Inferior parietal cortex (tissue), 1 donor: ENCODE data around the gene KLHDC1.
"Not testable (repeated sequence)": the region's sequence is repeated elsewhere in the genome, so short reads cannot be mapped to it uniquely, and the experiment has no call there.

ENCODE experiments used
- DNase-seq: peaks from one replicate; pipeline ENCODE4 v3.0.0-alpha.2; 2016; ENCODE audit errors: extremely low spot score

The KLHDC1 gene, protein sequence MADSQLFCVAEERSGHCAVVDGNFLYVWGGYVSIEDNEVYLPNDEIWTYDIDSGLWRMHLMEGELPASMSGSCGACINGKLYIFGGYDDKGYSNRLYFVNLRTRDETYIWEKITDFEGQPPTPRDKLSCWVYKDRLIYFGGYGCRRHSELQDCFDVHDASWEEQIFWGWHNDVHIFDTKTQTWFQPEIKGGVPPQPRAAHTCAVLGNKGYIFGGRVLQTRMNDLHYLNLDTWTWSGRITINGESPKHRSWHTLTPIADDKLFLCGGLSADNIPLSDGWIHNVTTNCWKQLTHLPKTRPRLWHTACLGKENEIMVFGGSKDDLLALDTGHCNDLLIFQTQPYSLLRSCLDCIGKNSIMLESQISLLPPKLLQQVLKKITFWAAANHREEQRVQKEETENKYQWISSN

DNA sequence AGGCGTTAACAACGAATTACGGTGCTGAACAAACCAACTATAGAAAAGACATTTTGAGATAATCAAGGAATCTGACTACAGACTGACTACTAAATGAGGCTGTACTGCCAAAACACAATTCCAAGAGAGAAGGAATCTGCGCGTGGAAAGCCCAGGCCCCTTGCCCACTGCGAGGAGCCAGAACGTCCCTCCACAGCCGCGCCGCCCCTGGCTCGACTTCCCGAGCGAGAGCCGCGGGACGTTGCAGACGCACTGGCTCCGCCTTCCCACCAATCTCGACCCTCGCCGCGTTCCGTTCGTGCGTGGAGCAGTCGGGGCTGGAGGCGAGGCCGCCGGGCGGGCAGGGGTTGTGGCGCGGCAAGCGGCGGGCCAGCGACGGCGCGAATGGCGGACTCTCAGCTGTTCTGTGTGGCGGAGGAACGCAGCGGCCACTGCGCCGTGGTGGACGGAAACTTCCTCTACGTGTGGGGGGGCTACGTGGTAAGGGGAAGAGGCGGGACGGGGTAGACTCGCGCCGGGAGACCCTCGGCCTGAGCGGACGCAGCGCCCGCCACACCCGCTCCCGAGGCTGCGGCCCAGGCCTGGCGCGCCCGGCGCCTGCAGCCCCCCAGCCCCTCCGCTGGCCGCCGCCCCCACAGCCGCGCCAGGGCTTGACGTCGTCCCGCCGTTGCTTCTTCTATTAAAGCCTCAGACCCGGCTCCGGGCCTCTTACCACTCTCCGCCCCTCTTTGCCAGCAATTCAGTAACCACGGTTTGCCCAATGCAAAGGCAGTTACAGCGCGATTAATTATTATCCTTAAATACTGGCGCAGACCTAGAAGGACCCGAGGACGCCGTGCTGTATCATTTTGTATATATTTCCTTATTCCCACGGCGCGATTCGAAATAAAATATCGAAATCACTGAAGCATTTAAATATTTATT lies at the start of gene KLHDC1:
TSS of gene KLHDC1 (plus strand) at position 310 of the 924 bp plus-strand sequence. CDS start at position 385, 75 bp downstream.
- peak; percentile 80 for DNase-seq

DNA sequence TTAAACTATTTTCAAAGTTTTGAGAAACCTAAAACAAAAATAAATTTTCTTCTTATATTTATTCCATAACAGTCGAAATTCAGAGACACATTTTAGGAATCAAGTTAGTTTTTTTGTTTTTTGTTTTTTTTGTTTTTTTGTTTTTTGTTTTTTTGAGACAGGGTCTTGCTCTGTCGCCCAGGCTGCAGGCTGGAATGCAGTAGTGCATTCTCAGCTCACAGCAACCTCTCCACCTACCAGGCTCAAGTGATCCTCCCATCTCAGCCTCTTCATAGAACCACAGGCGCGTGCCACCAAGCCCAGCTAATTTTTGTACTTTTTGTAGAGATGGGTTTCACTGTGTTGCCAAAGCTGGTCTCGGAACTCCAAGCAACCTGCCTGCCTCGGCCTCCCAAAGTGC lies 39.4 kb upstream of the KLHDC1 start:
- no peak for DNase-seq

DNA sequence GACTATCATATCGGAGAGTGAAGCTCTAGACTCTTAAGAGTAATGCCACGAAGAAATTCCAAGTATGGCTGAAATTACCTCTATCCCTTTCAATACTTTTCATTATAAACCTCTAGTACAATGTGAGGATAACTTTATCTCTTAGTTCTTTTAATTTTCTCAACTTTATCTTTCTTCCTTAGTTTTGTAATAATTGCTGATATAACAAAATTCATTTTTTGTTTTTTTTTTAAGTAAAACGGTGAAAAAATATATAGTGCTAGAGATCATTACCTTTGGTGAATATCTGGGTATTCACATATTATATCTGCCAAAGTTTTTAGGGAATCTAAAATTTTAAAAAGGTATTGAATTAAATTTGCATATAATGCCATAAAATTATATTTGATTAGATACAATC lies 38.4 kb upstream of the KLHDC1 start:
- DNase-seq = no peak

DNA sequence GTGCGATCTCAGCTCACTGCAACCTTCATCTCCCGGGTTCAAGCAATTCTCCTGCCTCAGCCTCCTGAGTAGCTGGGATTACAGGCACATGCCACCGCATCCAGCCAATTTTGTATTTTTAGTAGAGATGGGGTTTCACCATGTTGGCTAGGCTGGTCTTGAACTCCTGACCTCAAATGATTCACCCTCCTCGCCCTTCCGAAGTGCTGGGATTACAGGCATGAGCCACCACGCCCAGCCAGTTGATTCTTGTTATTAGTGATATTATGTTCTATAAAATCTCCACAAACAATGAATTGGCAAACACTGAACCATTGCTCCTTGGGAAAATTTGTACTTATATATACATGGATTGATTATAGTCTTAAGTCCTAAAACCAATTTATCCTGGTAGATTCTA lies 35.4 kb upstream of the KLHDC1 start:
- not testable (repeated sequence) for DNase-seq

DNA sequence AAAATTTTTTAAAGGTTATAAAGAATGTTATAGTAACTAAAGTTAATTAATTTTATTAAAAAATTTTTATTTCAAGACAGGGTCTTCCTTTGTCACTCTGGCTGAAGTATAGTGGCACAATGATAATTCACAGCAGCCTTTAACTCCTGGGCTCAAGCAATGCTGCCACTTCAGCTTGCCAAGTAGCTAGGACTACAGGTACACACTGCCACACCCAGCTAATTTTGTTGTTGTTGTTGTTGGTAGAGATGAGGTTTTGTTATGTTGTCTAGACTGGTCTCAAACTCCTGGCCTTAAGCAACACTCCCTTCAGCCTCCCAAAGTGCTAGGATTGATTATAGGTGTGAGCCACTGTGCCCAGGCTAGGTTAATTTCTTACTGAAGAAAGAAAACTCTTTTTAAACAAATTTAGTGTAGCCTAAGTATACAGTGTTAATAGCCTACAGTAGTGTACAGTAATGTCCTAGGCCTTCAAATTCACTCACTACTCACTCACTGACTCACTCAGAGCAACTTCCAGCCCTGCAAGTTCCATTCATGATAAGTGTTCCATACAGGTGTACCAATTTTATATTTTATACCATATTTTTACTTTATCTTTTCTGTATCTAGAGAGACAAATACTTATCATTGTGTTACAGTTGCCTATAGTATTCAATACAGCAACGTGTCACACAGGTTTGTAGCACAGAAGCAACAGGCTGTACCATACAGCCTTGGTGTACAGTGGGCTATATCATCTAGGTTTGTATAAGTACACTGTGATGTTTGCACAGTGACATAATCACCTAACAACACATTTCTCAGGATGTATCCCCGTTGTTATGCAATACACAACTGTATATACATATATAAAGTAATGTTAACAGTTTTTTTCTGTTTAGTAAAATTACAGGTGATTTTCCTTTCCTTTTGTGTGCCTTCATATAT lies 33.1 kb upstream of the KLHDC1 start:
- DNase-seq = no peak

DNA sequence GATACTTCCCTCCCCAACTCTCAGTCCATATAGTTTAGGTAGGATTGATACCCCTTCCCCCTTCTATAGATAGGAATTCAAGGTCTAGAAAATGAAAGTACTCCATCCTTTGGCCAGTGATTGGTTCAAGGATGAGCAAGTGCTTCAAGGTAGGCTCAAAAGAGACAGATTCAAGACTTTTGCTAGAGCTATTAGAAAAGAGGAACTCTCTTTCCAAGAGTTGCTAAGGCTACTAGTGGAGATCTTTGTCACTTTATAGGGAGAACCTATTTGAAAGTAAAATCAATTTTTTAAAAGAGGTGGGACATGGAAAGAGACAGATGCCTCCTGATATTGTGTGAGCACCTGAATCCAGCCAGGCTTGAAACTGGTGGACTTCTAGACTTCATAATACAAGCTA lies 22.4 kb upstream of the KLHDC1 start:
- DNase-seq = no peak

DNA sequence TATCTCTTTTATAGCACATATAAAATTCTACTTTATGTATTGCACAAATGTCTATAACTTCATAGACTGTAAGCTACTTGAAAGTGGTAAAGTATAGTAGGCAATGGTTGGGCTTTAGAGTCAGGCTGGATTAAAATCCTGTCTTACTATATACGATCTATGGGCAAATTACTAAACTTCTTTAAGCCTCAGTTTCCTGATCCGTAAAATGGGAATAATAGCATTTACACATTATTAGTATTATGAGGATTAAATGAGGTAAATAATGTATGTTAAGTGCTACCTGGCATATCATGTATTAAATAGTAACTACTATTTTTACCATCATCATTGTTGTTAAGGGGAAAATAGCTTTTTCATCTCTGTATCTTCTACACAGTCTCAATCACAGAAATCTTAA lies 19.3 kb upstream of the KLHDC1 start:
- DNase-seq = no peak

DNA sequence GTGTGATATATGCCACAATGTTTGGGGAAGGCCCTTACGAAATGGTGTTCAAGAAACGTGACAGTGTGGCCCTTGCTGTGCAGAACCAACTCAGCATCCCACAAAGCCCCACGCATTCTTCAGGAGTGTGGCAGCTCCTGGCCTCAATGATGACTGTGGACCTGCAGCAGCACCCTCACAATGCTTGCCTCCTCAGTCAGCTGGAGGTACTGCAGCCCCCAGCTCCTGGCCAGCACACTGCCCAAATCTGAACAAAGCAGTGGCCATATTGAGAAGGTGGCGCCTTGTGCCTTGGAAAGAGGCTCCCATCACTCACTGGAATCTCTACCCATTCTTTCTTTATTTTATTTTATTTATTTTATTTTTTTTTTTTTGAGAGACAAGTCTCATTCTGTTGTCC lies 15.3 kb upstream of the KLHDC1 start:
- no peak for DNase-seq

DNA sequence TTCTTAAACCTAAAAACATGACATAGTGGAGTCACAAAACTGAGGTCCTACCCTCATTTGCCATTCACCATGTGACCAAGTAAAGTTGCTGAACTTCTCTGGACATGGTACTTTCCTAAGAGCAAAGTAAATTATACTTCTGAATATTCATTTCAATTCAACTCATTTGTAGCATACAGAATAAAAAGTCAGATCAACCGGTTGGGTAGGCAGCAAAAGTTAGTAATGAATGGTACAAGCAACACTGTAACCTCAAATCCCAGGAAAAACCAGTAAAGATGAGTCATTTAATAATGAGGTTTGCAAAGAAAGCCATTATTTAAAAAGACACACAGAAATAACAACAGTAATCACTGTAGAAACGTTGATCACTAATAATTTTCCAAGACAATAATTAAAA lies 13.6 kb upstream of the KLHDC1 start:
- DNase-seq = no peak

DNA sequence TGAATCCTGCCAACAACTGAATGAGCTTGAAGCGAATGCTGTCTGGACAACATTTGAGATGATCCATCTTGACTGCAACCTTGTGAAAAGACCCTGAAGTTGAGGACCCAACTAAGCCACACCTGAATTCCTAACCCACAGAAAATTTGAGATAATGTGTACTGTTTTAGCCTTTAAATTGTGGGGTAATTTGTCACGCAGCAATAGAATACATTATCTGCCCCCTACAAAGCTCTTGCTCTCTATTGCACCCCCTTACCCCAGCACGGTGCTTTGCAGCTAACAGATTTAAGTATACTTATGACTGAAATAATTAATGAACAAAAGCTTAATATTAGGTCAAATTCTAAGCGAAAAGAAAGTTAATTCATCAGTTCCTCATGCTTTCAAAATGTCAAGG lies 6.5 kb upstream of the KLHDC1 start:
- DNase-seq = no peak

DNA sequence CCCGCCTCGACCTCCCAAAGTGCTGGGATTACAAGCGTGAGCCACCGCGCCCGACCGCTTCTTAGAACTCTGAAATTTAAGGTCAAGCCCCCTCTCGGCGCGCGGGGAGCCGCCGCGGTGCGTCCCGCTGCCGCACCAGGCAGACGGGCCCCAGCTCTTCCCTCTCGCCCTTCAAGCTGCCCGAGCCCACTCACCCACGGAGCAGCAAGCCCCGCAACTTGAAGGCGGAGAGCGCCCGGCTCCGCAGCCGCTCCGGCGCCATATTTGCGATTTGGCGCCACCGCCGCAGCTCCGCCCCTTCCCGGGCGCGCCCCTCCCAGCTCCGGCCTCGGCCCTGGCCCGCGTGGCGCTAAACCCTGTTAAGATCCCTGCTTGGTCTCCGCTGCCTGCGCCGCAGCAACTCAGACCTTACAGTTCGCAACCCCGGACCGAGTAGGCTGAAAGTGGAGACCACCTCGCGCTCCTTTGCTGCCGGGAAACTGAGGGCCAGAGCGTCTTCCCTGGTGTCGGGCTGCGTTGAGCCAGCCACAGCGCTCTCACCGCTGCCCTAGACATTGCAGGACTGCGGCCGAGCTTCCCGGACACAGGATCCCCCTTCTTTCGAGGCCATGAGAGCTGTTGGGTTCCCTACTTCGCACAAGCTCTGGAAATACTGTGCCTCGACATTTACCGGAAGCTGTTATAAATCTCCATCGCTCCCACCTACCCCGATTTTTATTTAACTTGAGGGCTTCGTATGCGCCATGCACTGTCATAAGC lies 4.8 kb upstream of the KLHDC1 start, which contains the start of gene POLE2:
TSS of gene POLE2 (minus strand) at position 273 of the 759 bp plus-strand sequence. CDS start at position 262, 11 bp downstream.
- DNase-seq = peak; percentile 67

DNA sequence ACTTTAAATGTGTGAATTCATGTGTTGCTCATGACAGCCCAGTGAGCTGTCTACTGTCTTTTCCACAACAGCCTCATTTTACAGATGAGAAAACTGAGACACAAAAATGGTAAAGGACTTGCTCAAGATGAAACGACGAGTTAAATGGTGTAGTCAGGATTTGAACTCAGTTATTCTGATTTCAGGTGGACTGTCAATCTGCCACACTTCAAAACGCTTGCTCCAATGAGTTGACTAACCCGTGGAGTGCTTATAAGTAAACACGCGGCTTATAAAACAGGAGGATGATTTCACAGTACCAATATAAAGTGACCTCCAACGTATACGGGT lies 4.3 kb upstream of the KLHDC1 start:
- DNase-seq = no peak

DNA sequence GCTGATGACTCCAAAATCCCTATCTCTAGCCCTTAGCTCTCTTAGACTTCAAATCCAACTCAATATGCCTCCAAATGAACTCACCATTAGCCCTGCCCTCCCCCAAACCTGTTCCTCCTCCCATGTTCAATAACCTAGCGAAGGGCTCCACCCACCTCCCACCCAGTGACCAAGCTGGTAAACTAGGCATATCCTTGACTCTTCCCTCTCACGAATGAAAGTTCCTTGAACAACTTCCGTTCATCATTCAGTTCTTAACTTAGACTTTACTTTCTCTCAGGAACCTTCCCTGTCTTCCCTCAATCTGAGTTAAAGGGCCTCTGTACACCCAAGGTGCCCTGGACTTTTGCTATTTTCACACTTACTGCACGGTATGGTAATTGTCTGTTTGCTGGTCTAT lies 1.9 kb upstream of the KLHDC1 start:
- no peak for DNase-seq

DNA sequence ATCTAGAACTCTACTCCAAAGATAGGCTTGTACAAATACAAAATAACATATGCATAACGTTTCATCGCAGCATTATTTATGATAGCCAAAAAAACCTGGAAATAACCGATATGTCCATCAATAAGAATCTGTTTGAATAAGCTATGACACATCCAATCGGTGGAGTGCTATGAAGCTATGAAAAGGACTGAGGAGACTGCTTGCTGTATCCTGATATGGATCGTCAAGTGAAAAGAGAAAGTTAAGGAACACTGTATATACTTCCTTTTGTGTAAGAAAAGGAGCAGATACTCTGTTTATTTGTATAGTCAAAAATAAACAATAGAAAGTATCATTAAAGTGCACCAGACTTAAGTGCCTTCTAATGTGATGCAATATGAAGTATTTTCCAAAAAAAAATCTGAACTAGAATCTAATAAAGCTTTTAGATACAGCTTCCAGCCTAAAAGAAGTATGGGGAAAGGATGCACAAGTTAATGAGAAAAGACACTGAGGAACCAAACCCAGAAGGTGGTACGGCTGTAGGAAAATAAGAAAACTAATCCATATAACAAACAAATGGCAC lies 645 bp upstream of the KLHDC1 start:
- DNase-seq = no peak

DNA sequence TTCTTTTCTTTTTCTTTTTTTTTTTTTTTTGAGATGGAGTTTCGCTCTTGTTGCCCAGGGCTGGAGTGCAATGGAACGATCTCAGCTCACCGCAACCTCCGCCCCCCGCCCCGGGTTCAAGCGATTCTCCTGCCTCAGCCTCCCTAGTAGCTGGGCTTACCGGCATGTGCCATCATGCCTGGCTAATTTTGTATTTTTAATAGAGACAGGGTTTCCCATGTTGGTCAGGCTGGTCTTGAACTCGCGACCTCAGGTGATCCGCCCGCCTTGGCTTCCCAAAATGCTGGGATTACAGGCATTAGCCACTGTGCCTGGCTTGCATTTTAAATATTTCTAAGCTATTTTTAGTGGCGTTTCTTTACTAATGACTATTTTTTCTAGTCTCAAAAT lies 810 bp downstream of the KLHDC1 start:
- not testable (repeated sequence) for DNase-seq

DNA sequence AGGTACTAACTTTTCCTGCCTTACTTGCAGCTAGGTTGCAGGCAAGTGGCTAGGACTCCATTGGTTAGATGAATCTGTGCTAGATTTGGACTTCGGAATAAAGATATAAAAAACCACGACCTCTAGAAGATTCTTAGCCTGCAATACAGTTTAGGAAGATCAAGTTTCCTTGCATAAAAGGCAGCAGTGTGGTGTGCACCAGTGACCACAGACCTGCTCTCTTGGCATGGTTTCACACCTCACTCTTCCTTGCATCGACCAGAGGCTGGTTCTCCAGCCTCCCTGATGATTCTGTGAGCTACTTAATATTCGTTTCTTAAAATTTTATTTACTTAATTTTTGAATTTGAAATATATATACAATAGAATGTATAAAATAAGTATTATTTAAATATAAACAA lies 9.8 kb downstream of the KLHDC1 start:
- DNase-seq = no peak

DNA sequence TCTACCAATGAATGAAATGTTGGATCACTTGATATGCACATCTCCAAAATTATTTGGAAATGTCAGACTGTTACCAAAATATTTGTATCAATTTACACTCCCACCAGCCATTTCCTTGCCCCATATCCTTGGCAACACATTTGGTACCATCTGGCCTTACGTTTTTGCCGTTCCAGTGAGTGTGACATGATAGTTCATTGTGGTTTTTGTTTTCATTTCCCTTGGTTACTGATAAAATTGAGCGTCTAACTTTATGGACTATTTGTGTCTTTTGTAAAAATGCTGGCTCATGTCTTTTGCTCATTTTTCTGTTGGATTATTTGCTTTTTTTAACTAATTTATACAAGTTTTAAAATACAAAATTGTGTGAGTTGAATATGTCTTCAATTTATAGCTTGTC lies 11.0 kb downstream of the KLHDC1 start:
- no peak for DNase-seq

DNA sequence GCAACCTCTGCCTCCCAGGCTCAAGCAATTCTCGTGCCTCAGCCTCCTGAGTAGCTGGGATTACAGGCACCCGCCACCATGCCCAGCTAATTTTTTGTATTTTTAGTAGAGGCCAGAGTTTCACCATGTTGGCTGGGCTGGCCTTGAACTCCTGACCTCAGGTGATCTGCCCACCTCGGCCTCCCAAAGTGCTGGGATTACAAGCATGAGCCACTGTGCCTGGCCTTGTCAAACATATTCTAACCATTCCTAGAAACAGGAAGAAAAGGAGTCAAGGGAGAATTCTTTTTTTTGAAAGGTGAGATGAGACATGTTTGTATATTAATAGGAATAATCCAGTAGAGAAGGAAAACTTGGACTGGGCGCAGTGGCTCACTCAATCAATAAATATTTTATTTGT lies 11.6 kb downstream of the KLHDC1 start:
- DNase-seq = not testable (repeated sequence)

DNA sequence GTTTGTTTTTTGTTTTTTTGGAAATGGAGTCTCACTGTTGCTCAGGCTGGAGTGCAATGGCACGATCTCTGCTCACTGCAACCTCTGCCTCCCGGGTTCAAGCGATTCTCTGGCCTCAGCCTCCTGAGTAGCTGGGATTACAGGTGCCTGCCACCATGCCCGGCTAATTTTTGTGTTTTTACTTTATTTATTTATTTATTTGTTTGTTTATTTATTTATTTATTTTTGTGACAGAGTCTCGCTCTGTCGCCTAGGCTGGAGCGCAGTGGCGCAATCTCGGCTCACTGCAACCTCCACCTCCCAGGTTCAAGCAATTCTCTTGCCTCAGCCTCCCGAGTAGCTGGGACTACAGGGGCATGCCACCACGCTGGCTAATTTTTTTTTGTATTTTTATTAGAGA lies 18.1 kb downstream of the KLHDC1 start:
- DNase-seq = not testable (repeated sequence)

DNA sequence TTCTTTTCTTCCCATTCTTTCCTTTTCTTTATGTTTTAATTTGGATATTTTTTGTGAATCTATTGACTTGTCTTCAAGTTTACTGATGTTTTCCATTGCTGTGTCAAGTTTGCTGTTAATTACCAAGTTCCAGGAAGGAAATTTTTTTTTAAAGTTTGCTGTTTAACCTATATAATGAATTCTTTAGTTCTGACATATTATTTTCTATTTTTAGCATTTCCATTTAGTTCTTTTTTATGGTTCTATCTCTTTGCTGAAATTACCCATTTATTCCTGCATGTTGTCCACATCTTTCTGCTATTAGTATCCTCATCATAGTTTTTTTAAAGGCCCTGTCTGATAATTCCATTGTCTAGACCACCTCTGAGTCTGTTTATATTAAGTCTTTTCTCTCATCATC lies 27.8 kb downstream of the KLHDC1 start:
- no peak for DNase-seq
